Measurements from ENCODE around the gene STK38L. TPM values are rescaled to one million over a fixed set of nuclear protein-coding genes. Genes with fewer than 3 reads are reported as not detected.

The STK38L gene
- total RNA-seq, 5 donors from 2014 or later (not counting 1 experiment from before 2014, with no cell fraction given) = 13.5 to 19.6 (median 18.3) TPM

GRCh38 chr12:27324530-27324929 lies 80.4 kb downstream of the STK38L start:
- Histone ChIP-seq H3K4me3 (ENCODE audit: control insufficient read depth in 1 of 2, extremely low read depth in 1 of 2, low read length in 1 of 2) (no peak overlapping the region), H3K27me3 (replicated peaks in 1 of 2; ENCODE audit: control insufficient read depth in 2 of 2, extremely low read depth in 1 of 2, insufficient read depth in 2 of 2, low read length in 1 of 2) (peaks cover 0 to 1% of the 10 kb centered on the region in 2 experiments), H3K9me3 (no peaks in the 10 kb centered on the region), H3K36me3 (ENCODE audit: control insufficient read depth in 2 of 2, extremely low read depth in 1 of 2, insufficient read depth in 1 of 2, low read length in 1 of 2) (peaks cover 0 to 12% of the 10 kb centered on the region in 2 donors), H3K4me1 (ENCODE audit: control insufficient read depth in 1 of 2, extremely low read depth in 1 of 2, insufficient read depth in 2 of 2, low read length in 2 of 2) (no peaks in the 10 kb centered on the region), H3K27ac (ENCODE audit: low read length) (no peak overlapping the region)
- Mint-ChIP-seq H3K4me1 (no peaks in the 10 kb centered on the region), H3K27ac (no peak overlapping the region), H3K9me3 (no peaks in the 10 kb centered on the region), H3K4me3 (no peak overlapping the region), H3K36me3 (peaks cover 10% of the 10 kb centered on the region), H3K27me3 (no peaks in the 10 kb centered on the region)
- ATAC-seq (replicated peaks in 1 of 4) (no peak), DNase-seq (no peak)
- CTCF ChIA-PET = interaction anchor here (0.6 to 2.1 kb wide), 4 partner anchors 19 to 1993 kb away, joined by 3 to 6 read pairs (median 3); no protein-coding TSS in a partner anchor
- POLR2A ChIA-PET = interaction anchor here in 1 of 2 donors (0.7 kb wide), 1 partner anchor 511 kb away, joined by 4 read pairs; no protein-coding TSS in a partner anchor

GRCh38 chr12:27330846-27331245 lies 86.8 kb downstream of the STK38L start:
- Mint-ChIP-seq H3K9me3 (no peaks in the 10 kb centered on the region), H3K36me3 (peaks cover 7% of the 10 kb centered on the region), H3K4me3 (no peak overlapping the region), H3K27me3 (peaks cover 37 to 41% of the 10 kb centered on the region in 2 donors), H3K27ac (no peak overlapping the region), H3K4me1 (peaks cover 13 to 24% (median 17%) of the 10 kb centered on the region in 3 donors)
- Histone ChIP-seq H3K4me3 (ENCODE audit: control insufficient read depth in 1 of 2, extremely low read depth in 1 of 2, low read length in 1 of 2) (no peak overlapping the region), H3K27ac (ENCODE audit: low read length) (no peak overlapping the region), H3K9me3 (no peaks in the 10 kb centered on the region), H3K27me3 (replicated peaks in 1 of 2; ENCODE audit: control insufficient read depth in 2 of 2, extremely low read depth in 1 of 2, insufficient read depth in 2 of 2, low read length in 1 of 2) (peaks cover 0 to 23% of the 10 kb centered on the region in 2 experiments), H3K4me1 (ENCODE audit: control insufficient read depth in 1 of 2, extremely low read depth in 1 of 2, insufficient read depth in 2 of 2, low read length in 2 of 2) (peaks cover 2 to 12% of the 10 kb centered on the region in 2 experiments), H3K36me3 (ENCODE audit: control insufficient read depth in 2 of 2, extremely low read depth in 1 of 2, insufficient read depth in 1 of 2, low read length in 1 of 2) (no peaks in the 10 kb centered on the region)
- ChIA-PET CTCF (interaction anchor here in 1 of 2 donors (0.7 kb wide), 1 partner anchor 10 kb away, joined by 3 read pairs; no protein-coding TSS in a partner anchor), POLR2A (no interaction called here)
- no CpG with 5 or more reads among the region's 1 CpG for WGBS (ENCODE audit: insufficient coverage)
- DNase-seq = no peak
- no peak for ATAC-seq (replicated peaks in 1 of 4)

GRCh38 chr12:27331291-27331926 lies 87.3 kb downstream of the STK38L start:
- Mint-ChIP-seq H3K36me3 (peaks cover 7% of the 10 kb centered on the region), H3K27me3 (peaks cover 37 to 46% of the 10 kb centered on the region in 2 donors), H3K27ac (no peak overlapping the region), H3K9me3 (no peaks in the 10 kb centered on the region), H3K4me3 (peak overlapping the region in 2 of 3 donors; percentile 21 to 34), H3K4me1 (peaks cover 13 to 24% (median 17%) of the 10 kb centered on the region in 3 donors)
- Histone ChIP-seq H3K4me3 (ENCODE audit: control insufficient read depth in 1 of 2, extremely low read depth in 1 of 2, low read length in 1 of 2) (no peak overlapping the region), H3K27ac (ENCODE audit: low read length) (no peak overlapping the region), H3K27me3 (replicated peaks in 1 of 2; ENCODE audit: control insufficient read depth in 2 of 2, extremely low read depth in 1 of 2, insufficient read depth in 2 of 2, low read length in 1 of 2) (peaks cover 0 to 27% of the 10 kb centered on the region in 2 experiments), H3K36me3 (ENCODE audit: control insufficient read depth in 2 of 2, extremely low read depth in 1 of 2, insufficient read depth in 1 of 2, low read length in 1 of 2) (no peaks in the 10 kb centered on the region), H3K9me3 (no peaks in the 10 kb centered on the region), H3K4me1 (ENCODE audit: control insufficient read depth in 1 of 2, extremely low read depth in 1 of 2, insufficient read depth in 2 of 2, low read length in 2 of 2) (peaks cover 2 to 12% of the 10 kb centered on the region in 2 experiments)
- ATAC-seq (replicated peaks in 1 of 4) (no peak), DNase-seq (peak in 1 of 35 experiments; percentile 4)
- CTCF ChIA-PET = interaction anchor here in 1 of 2 donors (0.7 kb wide), 1 partner anchor 10 kb away, joined by 3 read pairs; no protein-coding TSS in a partner anchor
- 0% methylated on average over 2 of the region's 7 CpGs for WGBS (ENCODE audit: insufficient coverage)
- POLR2A ChIA-PET = no interaction called here

- Histone ChIP-seq H3K36me3 (ENCODE audit: control insufficient read depth in 2 of 2, extremely low read depth in 1 of 2, insufficient read depth in 1 of 2, low read length in 1 of 2) (no peaks in the 10 kb centered on the region), H3K4me1 (ENCODE audit: control insufficient read depth in 1 of 2, extremely low read depth in 1 of 2, insufficient read depth in 2 of 2, low read length in 2 of 2) (peaks cover 2 to 12% of the 10 kb centered on the region in 2 experiments), H3K27ac (ENCODE audit: low read length) (no peak overlapping the region), H3K9me3 (no peaks in the 10 kb centered on the region), H3K4me3 (ENCODE audit: control insufficient read depth in 1 of 2, extremely low read depth in 1 of 2, low read length in 1 of 2) (no peak overlapping the region), H3K27me3 (replicated peaks in 1 of 2; ENCODE audit: control insufficient read depth in 2 of 2, extremely low read depth in 1 of 2, insufficient read depth in 2 of 2, low read length in 1 of 2) (peaks cover 0 to 27% of the 10 kb centered on the region in 2 experiments)
- ChIA-PET POLR2A (no interaction called here), CTCF (no interaction called here)
- ATAC-seq (replicated peaks in 1 of 4) (no peak), DNase-seq (peak in 1 of 35 experiments; percentile 4)
- peak overlapping the region; percentile 55 to 63 (median 57) for H3K4me3 Mint-ChIP-seq
- peaks cover 7% of the 10 kb centered on the region for H3K36me3 Mint-ChIP-seq
- no peak overlapping the region for H3K27ac Mint-ChIP-seq
- WGBS (ENCODE audit: insufficient coverage) = no CpG with 5 or more reads among the region's 3 CpGs
- H3K4me1 Mint-ChIP-seq = peaks cover 13 to 24% (median 17%) of the 10 kb centered on the region in 3 donors
- no peaks in the 10 kb centered on the region for H3K9me3 Mint-ChIP-seq
- peaks cover 37 to 46% of the 10 kb centered on the region in 2 donors for H3K27me3 Mint-ChIP-seq
Measured at GRCh38 chr12:27331927-27332324, 87.8 kb downstream of the STK38L start.

- Histone ChIP-seq H3K4me1 (ENCODE audit: control insufficient read depth in 1 of 2, extremely low read depth in 1 of 2, insufficient read depth in 2 of 2, low read length in 2 of 2) (peaks cover 2 to 12% of the 10 kb centered on the region in 2 experiments), H3K9me3 (no peaks in the 10 kb centered on the region), H3K4me3 (ENCODE audit: control insufficient read depth in 1 of 2, extremely low read depth in 1 of 2, low read length in 1 of 2) (peak overlapping the region; percentile 32 to 77), H3K27me3 (replicated peaks in 1 of 2; ENCODE audit: control insufficient read depth in 2 of 2, extremely low read depth in 1 of 2, insufficient read depth in 2 of 2, low read length in 1 of 2) (peaks cover 0 to 27% of the 10 kb centered on the region in 2 experiments), H3K27ac (ENCODE audit: low read length) (no peak overlapping the region), H3K36me3 (ENCODE audit: control insufficient read depth in 2 of 2, extremely low read depth in 1 of 2, insufficient read depth in 1 of 2, low read length in 1 of 2) (no peaks in the 10 kb centered on the region)
- ChIA-PET POLR2A (no interaction called here), CTCF (no interaction called here)
- Mint-ChIP-seq H3K4me1 (peaks cover 13 to 24% (median 17%) of the 10 kb centered on the region in 3 donors), H3K27me3 (peaks cover 37 to 46% of the 10 kb centered on the region in 2 donors), H3K4me3 (peak overlapping the region; percentile 55 to 63 (median 57)), H3K27ac (no peak overlapping the region), H3K9me3 (no peaks in the 10 kb centered on the region), H3K36me3 (peaks cover 7% of the 10 kb centered on the region)
- DNase-seq (no peak), ATAC-seq (replicated peaks in 1 of 4) (no peak)
- 35% methylated on average over 8 of the region's 10 CpGs for WGBS (ENCODE audit: insufficient coverage)
Measured at GRCh38 chr12:27332407-27332713, 88.3 kb downstream of the STK38L start.

GRCh38 chr12:27332714-27333402 lies 88.8 kb downstream of the STK38L start, which contains the start of gene BMAL2:
Gene BMAL2, plus strand, starts transcription at chr12:27332836. Its CDS starts 237 bp downstream, at chr12:27333073.
- Mint-ChIP-seq H3K36me3 (peaks cover 2% of the 10 kb centered on the region), H3K27ac (no peak within 1 kb of the TSS), H3K4me3 (peak within 1 kb of the TSS; percentile 81 to 97 (median 88)), H3K4me1 (peaks cover 13 to 24% (median 17%) of the 10 kb centered on the region in 3 donors), H3K9me3 (no peaks in the 10 kb centered on the region), H3K27me3 (peaks cover 37 to 46% of the 10 kb centered on the region in 2 donors)
- Histone ChIP-seq H3K4me1 (ENCODE audit: control insufficient read depth in 1 of 2, extremely low read depth in 1 of 2, insufficient read depth in 2 of 2, low read length in 2 of 2) (peaks cover 2 to 12% of the 10 kb centered on the region in 2 experiments), H3K27ac (ENCODE audit: low read length) (no peak within 1 kb of the TSS), H3K4me3 (ENCODE audit: control insufficient read depth in 1 of 2, extremely low read depth in 1 of 2, low read length in 1 of 2) (peak within 1 kb of the TSS; percentile 38 to 77), H3K36me3 (ENCODE audit: control insufficient read depth in 2 of 2, extremely low read depth in 1 of 2, insufficient read depth in 1 of 2, low read length in 1 of 2) (no peaks in the 10 kb centered on the region), H3K27me3 (replicated peaks in 1 of 2; ENCODE audit: control insufficient read depth in 2 of 2, extremely low read depth in 1 of 2, insufficient read depth in 2 of 2, low read length in 1 of 2) (peaks cover 0 to 27% of the 10 kb centered on the region in 2 experiments), H3K9me3 (no peaks in the 10 kb centered on the region)
- DNase-seq (peak in 23 of 35 experiments; percentile 1 to 43 (median 9)), ATAC-seq (replicated peaks in 1 of 4) (peak; percentile 55 to 74 (median 70))
- POLR2A ChIA-PET = no interaction called here
- CTCF ChIA-PET = no interaction called here
- under 1% methylated on average over 95 of the region's 96 CpGs for WGBS (ENCODE audit: insufficient coverage)

Measured in T-cell (primary cell).